Heart right ventricle (tissue), 16 donors: ENCODE results near the gene ARMC7. TPM values are rescaled to one million over a fixed set of nuclear protein-coding genes. Genes with fewer than 3 reads are reported as not detected.

Source experiments
- ATAC-seq, 8 donors: fragments of 200-7000 bp; cut with Tn5 transposase; one replicate each; pipeline ENCODE4 v1.9.1; 2020; ENCODE audit warnings: mild to moderate bottlenecking in 8 of 8, moderate library complexity in 8 of 8, moderate number of reproducible peaks in 1 of 8
- DNase-seq, 2 donors: peaks; one replicate each; pipeline ENCODE4 v3.0.0-alpha.2; 2020
- H3K27ac ChIP-seq, 10 donors: fragments of 200-600 bp; sonication (generic) in 2 of 10; one replicate each; pipeline versions ENCODE4 v1.5.0 to v1.8.0; 2020 to 2022; ENCODE audit warnings: mild to moderate bottlenecking in 3 of 10
- H3K27me3 ChIP-seq, 7 donors: fragments of 200-600 bp; one replicate each; pipeline ENCODE4 v1.8.0; 2021 to 2022; ENCODE audit warnings: mild to moderate bottlenecking in 2 of 7
- H3K36me3 ChIP-seq, 9 donors: fragments of 200-600 bp; sonication (generic) in 1 of 9; one replicate each; pipeline versions ENCODE4 v1.5.0 to v1.8.0; 2020 to 2022; ENCODE audit warnings: mild to moderate bottlenecking in 2 of 9
- H3K4me1 ChIP-seq, 9 donors: fragments of 200-600 bp; sonication (generic) in 1 of 9; one replicate each; pipeline versions ENCODE4 v1.5.0 to v1.8.0; 2020 to 2022; ENCODE audit warnings: mild to moderate bottlenecking in 4 of 9
- H3K4me3 ChIP-seq, 10 donors: fragments of 200-600 bp; sonication (generic) in 2 of 10; one replicate each; pipeline versions ENCODE4 v1.5.0 to v1.8.0; 2020 to 2022; ENCODE audit warnings: mild to moderate bottlenecking in 7 of 10, moderate library complexity in 2 of 10
- H3K9me3 ChIP-seq, 11 donors: fragments of 200-600 bp in 10 of 11; sonication (generic) in 2 of 11; one replicate each; pipeline versions ENCODE4 v1.5.0 to v1.8.0; 2013 to 2022; ENCODE audit warnings: mild to moderate bottlenecking in 2 of 11, control low read depth in 1 of 11, moderate library complexity in 1 of 11
- WGBS, 2 donors: extraction: QIAGEN DNeasy Blood & Tissue Kit; methylation state at CpG; one replicate each; pipeline ENCODE4 v1.1.7; 2013; ENCODE audit warnings: inconsistent platforms in 1 of 2; 5-methylcytosine and 5-hydroxymethylcytosine counted together
- intact Hi-C, 10 donors: fragments of 100-400 bp; cut with DNase I; formaldehyde crosslinking; loops; one replicate each; pipeline versions ENCODE4 v1.11.1 to v1.14.2; 2022
- polyA plus RNA-seq, 2 donors: library from polyadenylated mRNA; stranded (reverse); fragments of 200-250 nt; gene quantifications; one replicate each; pipeline ENCODE4 v1.2.3, GENCODE V29; 2013
- total RNA-seq, 10 donors: library from RNA; stranded (reverse); fragmentation: NEBNext Ultra II Directional in 3 of 10; extraction: Animal tissue kit (Norgen Biotek cat#: 25700) in 3 of 10; gene quantifications; one replicate each; pipeline versions ENCODE4 v1.2.1 to v1.2.4, GENCODE V29; 2021 to 2023
- TF ChIP-seq, protein P1 (sequence below), 9 donors: fragments of 200-600 bp; sonication (generic) in 2 of 9; IDR thresholded peaks; one replicate each; pipeline versions ENCODE4 v1.5.0 to v1.8.0; 2021 to 2022; ENCODE audit warnings: antibody characterized with exemption in 9 of 9, mild to moderate bottlenecking in 5 of 9, moderate library complexity in 1 of 9
- donor health status: Arrhythmogenic right ventricular cardiomyopathy.
- donor health status: ischemic (EF 13 %, LVEDD 7.1; RV severe dilation, severe dysfunction).
- donor health status: healthy with polysubstance abuse.
- donor health status: DM: no; HTN: yes; CAD: no.
- donor health status: DM: no; HTN: no; CAD: no.
- donor health status: ischemic (EF 25% LVEDD 6.9; RV normal size, moderate dysfunction).
- donor health status: ischemic (EF 25% LVEDD 5.7; RV mildly dilated, moderate dysfunction).
- donor health status: healthy.
- donor health status: DM: yes; HTN: yes; CAD: no.
- donor health status: Ischemic cardiomyopathy.
- donor health status: ischemic (EF 35%, LVEDD 5.7; RV mildly dilated, moderate dysfunction).
- donor health status: nonischemic (EF 11% LVEDD 7.7; RV severe dilation, severe dysfunction).
- donor health status: DM: yes; HTN: yes; CAD: no.
- donor health status: PGD.
- donor health status: ischemic (EF 29% LVEDD 5.4; RV normal size, mild dysfunction).
- donor health status: nonischemic (EF 23%, LVEDD 6.1; RV moderate dilation, normal function).

The ARMC7 gene
- total and polyA plus RNA-seq, 12 donors = 3.1 to 7.9 (median 5.2) TPM

GRCh38 chr17:75088465-75089417 is 21.0 kb upstream of the ARMC7 start:
- WGBS, 2 donors = 76 to 79% methylated on average over 11 of the region's 11 CpGs
- peaks cover 14 to 64% (median 36%) of the 10 kb centered on the region in 9 donors for H3K4me1 ChIP-seq
- TF ChIP-seq, protein P1, sequence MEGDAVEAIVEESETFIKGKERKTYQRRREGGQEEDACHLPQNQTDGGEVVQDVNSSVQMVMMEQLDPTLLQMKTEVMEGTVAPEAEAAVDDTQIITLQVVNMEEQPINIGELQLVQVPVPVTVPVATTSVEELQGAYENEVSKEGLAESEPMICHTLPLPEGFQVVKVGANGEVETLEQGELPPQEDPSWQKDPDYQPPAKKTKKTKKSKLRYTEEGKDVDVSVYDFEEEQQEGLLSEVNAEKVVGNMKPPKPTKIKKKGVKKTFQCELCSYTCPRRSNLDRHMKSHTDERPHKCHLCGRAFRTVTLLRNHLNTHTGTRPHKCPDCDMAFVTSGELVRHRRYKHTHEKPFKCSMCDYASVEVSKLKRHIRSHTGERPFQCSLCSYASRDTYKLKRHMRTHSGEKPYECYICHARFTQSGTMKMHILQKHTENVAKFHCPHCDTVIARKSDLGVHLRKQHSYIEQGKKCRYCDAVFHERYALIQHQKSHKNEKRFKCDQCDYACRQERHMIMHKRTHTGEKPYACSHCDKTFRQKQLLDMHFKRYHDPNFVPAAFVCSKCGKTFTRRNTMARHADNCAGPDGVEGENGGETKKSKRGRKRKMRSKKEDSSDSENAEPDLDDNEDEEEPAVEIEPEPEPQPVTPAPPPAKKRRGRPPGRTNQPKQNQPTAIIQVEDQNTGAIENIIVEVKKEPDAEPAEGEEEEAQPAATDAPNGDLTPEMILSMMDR (IDR thresholded peaks at IDR 0.05) = peak in 1 of 9 donors; percentile 14
- DNase-seq (peak in 1 of 2 donors; percentile 21), ATAC-seq (peak; percentile 9 to 52 (median 24))
- no peaks in the 10 kb centered on the region for H3K9me3 ChIP-seq
- H3K36me3 ChIP-seq = peaks cover 0 to 3% (median 0%) of the 10 kb centered on the region in 9 donors
- no peaks in the 10 kb centered on the region for H3K27me3 ChIP-seq
- H3K4me3 ChIP-seq = peak overlapping the region; percentile 24 to 88 (median 66)
- intact Hi-C loops = no loop called here
- H3K27ac ChIP-seq = peak overlapping the region; percentile 46 to 98 (median 93)

DNA sequence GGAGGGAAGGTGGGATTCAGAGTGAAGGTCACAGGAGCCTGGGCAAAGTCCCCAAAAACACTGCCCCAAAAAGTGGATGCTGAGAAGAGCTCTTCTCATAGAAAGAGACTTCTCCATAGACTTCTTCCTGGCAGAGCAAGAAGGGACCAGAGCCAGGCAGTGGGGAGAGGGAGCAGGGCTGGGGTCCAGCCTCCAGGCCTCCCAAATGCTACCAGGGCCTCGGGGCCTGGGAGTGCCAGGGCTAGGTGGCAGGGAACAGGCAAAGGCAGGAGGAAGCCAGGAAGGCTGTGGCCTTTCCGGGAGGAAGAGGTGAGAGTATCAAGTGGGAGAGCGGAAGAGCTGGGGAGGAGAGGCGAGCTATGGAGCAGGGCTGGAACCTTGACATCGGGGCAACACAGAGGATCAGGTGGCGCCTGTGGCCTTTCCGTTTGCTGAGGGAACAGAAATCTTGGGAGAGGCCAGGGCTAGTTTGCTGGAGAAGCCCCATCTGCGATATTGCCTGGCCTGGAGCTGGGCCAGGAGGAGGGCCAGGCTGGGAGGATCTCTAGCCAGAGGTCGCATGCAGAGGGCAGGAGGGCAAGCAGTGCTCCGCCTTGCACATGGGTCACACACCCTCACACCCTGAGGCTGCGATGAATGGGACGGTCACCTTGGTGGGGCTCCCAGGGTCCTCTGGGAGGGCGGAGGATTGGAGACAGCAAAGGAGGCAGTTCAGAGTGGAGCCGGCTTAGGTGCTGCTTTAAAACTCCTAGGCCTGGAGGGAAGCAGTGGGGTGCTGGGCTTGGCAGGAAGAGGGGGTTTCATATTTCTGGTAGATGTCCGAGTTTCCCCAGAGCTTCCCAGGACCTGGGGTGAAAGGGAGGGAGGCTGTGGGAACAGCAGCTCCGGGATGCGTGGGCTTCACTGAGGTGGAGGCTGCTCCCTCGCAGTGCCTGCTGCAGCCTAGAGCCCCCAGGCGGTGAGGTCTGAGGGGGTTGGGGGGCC is 18.6 kb upstream of the ARMC7 start:
- peak in 2 of 8 donors; percentile 4 to 10 for ATAC-seq
- no peak overlapping the region for H3K4me3 ChIP-seq
- H3K27ac ChIP-seq = peak overlapping the region in 9 of 10 donors; percentile 13 to 77 (median 57)
- TF ChIP-seq, protein P1 (IDR thresholded peaks at IDR 0.05) = no peak
- intact Hi-C loops = no loop called here
- no peaks in the 10 kb centered on the region for H3K27me3 ChIP-seq
- peaks cover 0 to 7% (median 0%) of the 10 kb centered on the region in 9 donors for H3K36me3 ChIP-seq
- H3K4me1 ChIP-seq = peaks cover 14 to 62% (median 40%) of the 10 kb centered on the region in 9 donors
- DNase-seq = peak in 1 of 2 donors; percentile 61
- WGBS, 2 donors = 41 to 42% methylated on average over 19 of the region's 19 CpGs
- H3K9me3 ChIP-seq = no peaks in the 10 kb centered on the region

DNA sequence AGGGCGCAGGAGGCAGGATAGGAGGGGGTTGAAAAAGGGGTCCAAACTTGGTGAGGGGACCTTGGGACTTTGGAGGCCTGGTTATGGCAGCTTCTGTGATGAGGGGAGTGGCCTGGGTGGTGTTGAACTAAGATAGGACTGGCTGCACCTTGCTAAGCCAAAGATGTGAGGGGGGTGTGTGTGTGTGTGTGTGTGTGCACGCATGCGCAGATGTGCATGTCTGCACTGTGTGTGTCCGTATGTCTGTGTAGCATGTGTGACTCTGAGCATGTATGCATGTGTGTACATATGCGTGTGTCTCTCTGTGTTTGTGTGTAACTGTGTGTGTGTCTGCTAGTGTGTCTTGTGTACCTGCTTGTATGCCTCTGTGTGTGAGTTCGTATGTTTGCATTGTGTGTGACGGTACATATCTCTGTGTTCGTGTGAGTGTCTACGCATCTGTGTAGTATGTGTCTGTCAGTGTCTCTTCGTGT is 17.9 kb upstream of the ARMC7 start:
- intact Hi-C loops = no loop called here
- ATAC-seq (no peak), DNase-seq (no peak)
- H3K36me3 ChIP-seq = peaks cover 0 to 7% (median 0%) of the 10 kb centered on the region in 9 donors
- H3K27me3 ChIP-seq = no peaks in the 10 kb centered on the region
- TF ChIP-seq, protein P1 (IDR thresholded peaks at IDR 0.05) = no peak
- WGBS, 2 donors = 85 to 86% methylated on average over 10 of the region's 10 CpGs
- H3K4me1 ChIP-seq = peaks cover 14 to 67% (median 42%) of the 10 kb centered on the region in 9 donors
- no peak overlapping the region for H3K4me3 ChIP-seq
- peak overlapping the region in 6 of 10 donors; percentile 38 to 77 (median 62) for H3K27ac ChIP-seq
- no peaks in the 10 kb centered on the region for H3K9me3 ChIP-seq
